Measurements from ENCODE around the gene SGCE. TPM values are rescaled to one million over a fixed set of nuclear protein-coding genes. Genes with fewer than 3 reads are reported as not detected.
A peak's percentile ranks its signal among the peaks of the same experiment; 100 is the strongest.

The SGCE gene
- total and polyA plus RNA-seq, 10 donors = 9.6 to 93.7 (median 45.0) TPM

DNA sequence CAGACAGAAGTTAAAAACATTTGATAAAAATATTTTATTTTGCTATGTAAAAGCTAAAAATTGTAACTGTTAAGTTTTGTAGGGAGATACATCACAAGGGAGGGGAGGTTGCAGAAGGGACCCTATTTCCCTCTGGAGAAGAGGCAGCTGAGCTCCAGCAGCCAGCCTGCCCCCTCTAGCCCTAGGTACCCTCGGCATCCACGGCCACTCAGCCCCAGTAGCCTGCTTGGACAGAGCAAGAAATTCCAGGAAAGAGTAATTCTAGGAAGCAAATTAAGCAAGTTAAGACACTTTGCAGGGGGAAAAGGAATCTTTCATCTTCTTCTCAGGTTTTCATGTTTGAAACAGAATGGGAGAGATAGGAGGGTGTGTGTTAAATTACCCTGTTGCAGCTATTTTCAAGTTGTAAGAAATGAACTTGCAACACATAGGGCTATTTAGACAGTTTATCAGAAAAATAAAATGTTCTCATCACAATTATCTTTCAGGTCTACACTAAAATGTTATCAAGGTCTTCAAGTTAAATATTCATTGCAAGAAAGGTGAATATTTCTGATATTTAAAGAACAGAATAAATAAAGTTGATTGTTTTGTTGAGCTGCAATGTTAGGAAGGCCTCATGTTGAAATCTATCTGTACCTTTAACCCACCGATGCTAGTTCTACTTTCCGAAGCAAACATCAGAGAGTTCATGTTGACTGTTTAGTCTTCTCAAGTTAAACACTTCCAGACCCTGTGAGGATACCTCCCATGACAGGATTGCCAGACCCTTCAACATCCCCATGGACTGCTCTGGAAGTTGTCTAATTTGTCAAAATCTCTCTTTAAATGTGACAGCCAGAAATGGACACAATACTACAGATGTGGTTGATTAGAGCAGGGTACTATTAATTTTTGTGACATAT is 5.5 kb downstream of the SGCE start:
- WGBS, 5 donors = 82 to 91% (median 87%) methylated on average over 4 of the region's 4 CpGs
- intact Hi-C loops (cut with DNase I; ENCODE audit: low total_unique reads) = no loop called here
- Histone ChIP-seq H3K27ac (no peak overlapping the region), H3K36me3 (no peaks in the 10 kb centered on the region), H3K4me1 (peaks cover 0 to 26% (median 14%) of the 10 kb centered on the region in 6 donors), H3K4me3 (no peak overlapping the region), H3K27me3 (replicated peaks in 1 of 7) (peaks cover 0 to 52% (median 22%) of the 10 kb centered on the region in 7 donors), H3K9me3 (no peaks in the 10 kb centered on the region)
- DNase-seq = peak; percentile 65
- TF ChIP-seq POLR2A (IDR thresholded peaks at IDR 0.05) = no peak
- TF ChIP-seq POLR2AphosphoS5 (IDR thresholded peaks at IDR 0.05) = no peak
- TF ChIP-seq, protein P1, sequence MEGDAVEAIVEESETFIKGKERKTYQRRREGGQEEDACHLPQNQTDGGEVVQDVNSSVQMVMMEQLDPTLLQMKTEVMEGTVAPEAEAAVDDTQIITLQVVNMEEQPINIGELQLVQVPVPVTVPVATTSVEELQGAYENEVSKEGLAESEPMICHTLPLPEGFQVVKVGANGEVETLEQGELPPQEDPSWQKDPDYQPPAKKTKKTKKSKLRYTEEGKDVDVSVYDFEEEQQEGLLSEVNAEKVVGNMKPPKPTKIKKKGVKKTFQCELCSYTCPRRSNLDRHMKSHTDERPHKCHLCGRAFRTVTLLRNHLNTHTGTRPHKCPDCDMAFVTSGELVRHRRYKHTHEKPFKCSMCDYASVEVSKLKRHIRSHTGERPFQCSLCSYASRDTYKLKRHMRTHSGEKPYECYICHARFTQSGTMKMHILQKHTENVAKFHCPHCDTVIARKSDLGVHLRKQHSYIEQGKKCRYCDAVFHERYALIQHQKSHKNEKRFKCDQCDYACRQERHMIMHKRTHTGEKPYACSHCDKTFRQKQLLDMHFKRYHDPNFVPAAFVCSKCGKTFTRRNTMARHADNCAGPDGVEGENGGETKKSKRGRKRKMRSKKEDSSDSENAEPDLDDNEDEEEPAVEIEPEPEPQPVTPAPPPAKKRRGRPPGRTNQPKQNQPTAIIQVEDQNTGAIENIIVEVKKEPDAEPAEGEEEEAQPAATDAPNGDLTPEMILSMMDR (IDR thresholded peaks at IDR 0.05 in 8 of 11, conservative IDR thresholded peaks at IDR 0.05 in 3 of 11) = no peak

DNA sequence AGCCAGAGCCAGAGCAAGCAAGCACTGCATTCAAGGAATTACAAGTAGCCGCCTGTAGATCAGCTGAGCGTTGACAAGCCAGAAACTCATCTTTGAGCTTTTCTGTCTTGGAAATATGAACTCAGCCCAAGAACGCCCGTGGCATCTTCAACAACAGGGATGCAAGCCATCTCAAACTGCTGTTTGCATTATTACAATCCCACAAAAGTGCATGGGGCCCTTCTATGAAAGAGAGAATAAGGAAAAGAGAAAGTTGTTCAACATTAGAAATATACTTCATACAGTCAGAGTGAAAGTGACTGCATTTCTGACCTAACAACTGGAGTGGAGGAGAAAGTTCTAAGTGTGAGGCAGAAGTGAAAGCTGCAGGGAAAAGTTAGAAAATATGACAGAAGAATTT is 6.5 kb downstream of the SGCE start:
- no peaks in the 10 kb centered on the region for H3K9me3 ChIP-seq
- H3K4me1 ChIP-seq = peaks cover 0 to 16% (median 7%) of the 10 kb centered on the region in 6 donors
- DNase-seq = no peak
- H3K27me3 ChIP-seq (replicated peaks in 1 of 7) = peaks cover 0 to 48% (median 19%) of the 10 kb centered on the region in 7 donors
- intact Hi-C loops (cut with DNase I; ENCODE audit: low total_unique reads) = no loop called here
- no peak for TF ChIP-seq POLR2A (IDR thresholded peaks at IDR 0.05)
- TF ChIP-seq, protein P1 (IDR thresholded peaks at IDR 0.05 in 8 of 11, conservative IDR thresholded peaks at IDR 0.05 in 3 of 11) = no peak
- TF ChIP-seq POLR2AphosphoS5 (IDR thresholded peaks at IDR 0.05) = no peak
- H3K36me3 ChIP-seq = no peaks in the 10 kb centered on the region
- no peak overlapping the region for H3K27ac ChIP-seq
- 70 to 87% (median 76%) methylated on average over 4 of the region's 4 CpGs for WGBS, 5 donors
- no peak overlapping the region for H3K4me3 ChIP-seq

DNA sequence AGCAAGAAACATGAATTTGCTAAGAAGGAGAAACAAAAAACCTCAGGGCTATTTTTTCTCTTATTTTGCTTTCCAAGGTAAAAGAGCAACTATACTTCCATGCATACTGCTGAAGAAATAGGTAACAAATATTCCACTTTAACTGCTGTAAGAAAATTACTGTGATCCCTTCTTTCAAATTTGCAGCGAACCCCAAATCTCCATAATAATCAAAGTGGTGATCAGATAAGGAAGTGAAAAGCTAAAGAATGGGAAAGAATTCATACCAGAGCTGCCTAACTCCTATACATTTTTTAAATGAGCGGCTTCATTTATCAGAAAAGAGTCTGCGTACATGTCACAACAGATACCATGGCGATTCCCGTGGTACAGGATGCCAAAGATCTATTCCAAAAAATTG is 7.2 kb downstream of the SGCE start:
- DNase-seq = no peak
- H3K27ac ChIP-seq = no peak overlapping the region
- intact Hi-C loops (cut with DNase I; ENCODE audit: low total_unique reads) = no loop called here
- TF ChIP-seq POLR2AphosphoS5 (IDR thresholded peaks at IDR 0.05) = no peak
- no peak for TF ChIP-seq POLR2A (IDR thresholded peaks at IDR 0.05)
- TF ChIP-seq, protein P1 (IDR thresholded peaks at IDR 0.05 in 8 of 11, conservative IDR thresholded peaks at IDR 0.05 in 3 of 11) = no peak
- H3K36me3 ChIP-seq = no peaks in the 10 kb centered on the region
- 88 to 98% (median 95%) methylated on average over 5 of the region's 5 CpGs for WGBS, 5 donors
- no peaks in the 10 kb centered on the region for H3K9me3 ChIP-seq
- H3K4me1 ChIP-seq = peaks cover 0 to 11% (median under 1%) of the 10 kb centered on the region in 6 donors
- H3K4me3 ChIP-seq = no peak overlapping the region
- peaks cover 0 to 41% (median 13%) of the 10 kb centered on the region in 7 donors for H3K27me3 ChIP-seq (replicated peaks in 1 of 7)

DNA sequence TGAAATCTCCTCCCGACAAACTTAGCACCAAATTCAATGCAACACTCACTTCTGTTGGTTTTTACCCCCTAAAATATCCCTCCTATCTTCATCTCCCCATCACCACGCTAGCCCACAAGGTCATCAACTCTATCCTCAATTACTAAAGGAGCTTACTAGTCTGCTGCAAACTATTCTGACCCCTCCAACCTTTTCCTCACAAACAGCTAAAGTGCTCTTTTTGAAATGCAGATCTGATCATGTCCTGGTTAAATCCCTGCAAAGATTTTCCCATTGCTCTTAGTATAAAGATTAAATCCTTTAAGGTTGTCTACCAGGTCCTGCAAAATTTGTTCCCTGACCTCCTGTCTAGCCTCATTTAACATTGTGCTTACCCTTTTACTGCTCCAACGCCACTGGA is 8.6 kb downstream of the SGCE start:
- Histone ChIP-seq H3K4me3 (no peak overlapping the region), H3K27ac (no peak overlapping the region), H3K36me3 (no peaks in the 10 kb centered on the region), H3K27me3 (replicated peaks in 1 of 7) (peaks cover 0 to 26% (median 4%) of the 10 kb centered on the region in 7 donors), H3K4me1 (no peaks in the 10 kb centered on the region), H3K9me3 (no peaks in the 10 kb centered on the region)
- intact Hi-C loops (cut with DNase I; ENCODE audit: low total_unique reads) = no loop called here
- WGBS, 5 donors = 75 to 83% (median 79%) methylated on average over 3 of the region's 3 CpGs
- no peak for DNase-seq
- TF ChIP-seq POLR2A (IDR thresholded peaks at IDR 0.05) (no peak), POLR2AphosphoS5 (IDR thresholded peaks at IDR 0.05) (no peak)
- TF ChIP-seq, protein P1 (IDR thresholded peaks at IDR 0.05 in 8 of 11, conservative IDR thresholded peaks at IDR 0.05 in 3 of 11) = no peak
